ENCODE data around the gene ZNF385B. TPM values are rescaled to one million over a fixed set of nuclear protein-coding genes. Genes with fewer than 3 reads are reported as not detected.
"Not testable (repeated sequence)": the region's sequence is repeated elsewhere in the genome, so short reads cannot be mapped to it uniquely, and the experiment has no call there.

The ZNF385B gene
- total RNA-seq, 1 experiment from 2014 or later, result 1.3 TPM

DNA sequence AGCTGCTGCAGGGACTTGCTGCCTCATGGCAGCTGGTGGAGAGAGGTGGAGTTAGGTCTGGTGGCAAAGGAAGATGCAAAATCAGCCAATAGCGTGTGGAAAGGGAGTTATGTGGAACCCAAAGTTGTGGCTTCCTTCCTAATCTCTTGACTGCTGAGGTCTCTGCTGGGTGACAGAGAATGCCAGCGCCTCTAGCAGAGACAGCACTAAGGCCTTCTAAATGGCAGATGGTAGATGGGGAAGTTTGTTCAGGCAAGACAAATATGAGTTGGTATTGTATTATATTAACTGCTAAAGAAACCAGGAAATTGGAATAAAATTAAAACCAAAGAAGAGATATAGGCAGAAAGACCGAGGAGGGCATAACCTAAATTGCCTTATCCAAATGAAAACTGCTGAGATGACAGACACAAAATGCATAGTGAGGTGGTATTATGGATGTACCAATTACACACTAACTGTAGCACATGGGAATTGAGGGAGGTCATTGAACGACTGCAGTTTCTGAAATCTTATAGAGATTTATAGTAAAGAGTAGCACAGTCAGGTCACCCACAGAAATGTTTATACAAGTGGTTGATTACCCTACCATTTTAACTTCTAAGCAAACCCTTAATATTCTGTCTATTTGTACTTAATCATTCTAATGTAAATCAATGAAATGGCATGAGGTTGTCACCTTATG, 350.2 kb downstream of the ZNF385B start:
- DNase-seq (ENCODE audit: low spot score), result no peak

DNA sequence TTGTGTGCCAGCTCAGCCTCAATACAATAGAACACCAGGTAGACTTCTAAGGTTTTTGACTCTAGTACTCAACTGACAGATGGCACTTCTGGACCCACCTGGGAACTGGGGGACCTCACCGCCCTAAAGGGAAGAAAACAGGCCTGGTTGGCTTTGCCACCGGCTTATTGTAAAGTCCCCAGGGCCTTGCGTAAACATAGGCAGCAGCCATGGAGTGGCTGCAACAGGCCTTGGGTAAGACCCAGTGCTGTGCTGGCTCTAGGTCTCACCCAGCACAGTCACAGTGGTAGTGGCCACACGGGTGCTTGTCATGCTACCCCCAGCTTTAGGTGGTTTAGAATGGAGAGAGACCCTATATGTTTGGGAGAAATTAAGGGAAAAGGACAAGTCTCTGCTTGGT, 366.1 kb downstream of the ZNF385B start:
- no peak for DNase-seq (ENCODE audit: low spot score)

DNA sequence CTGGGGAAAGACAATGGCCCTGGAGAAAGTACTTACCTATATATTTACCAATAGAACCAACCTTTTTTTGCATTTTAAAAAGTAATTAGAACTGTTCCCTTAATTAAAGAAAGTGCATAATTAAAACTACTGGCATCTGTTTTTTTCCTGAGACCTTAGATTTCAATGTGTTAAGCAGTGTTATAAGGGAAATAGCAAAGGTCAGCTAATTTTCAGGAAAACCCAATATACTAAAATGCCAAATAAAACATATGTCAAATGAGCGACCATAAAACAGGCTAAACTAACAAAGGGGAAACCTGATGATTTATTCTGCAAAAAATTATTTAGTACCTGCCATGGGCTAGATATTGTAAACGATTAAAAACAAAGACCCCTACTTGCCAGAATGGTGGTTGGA, 372.8 kb downstream of the ZNF385B start:
- no peak for DNase-seq (ENCODE audit: low spot score)

DNA sequence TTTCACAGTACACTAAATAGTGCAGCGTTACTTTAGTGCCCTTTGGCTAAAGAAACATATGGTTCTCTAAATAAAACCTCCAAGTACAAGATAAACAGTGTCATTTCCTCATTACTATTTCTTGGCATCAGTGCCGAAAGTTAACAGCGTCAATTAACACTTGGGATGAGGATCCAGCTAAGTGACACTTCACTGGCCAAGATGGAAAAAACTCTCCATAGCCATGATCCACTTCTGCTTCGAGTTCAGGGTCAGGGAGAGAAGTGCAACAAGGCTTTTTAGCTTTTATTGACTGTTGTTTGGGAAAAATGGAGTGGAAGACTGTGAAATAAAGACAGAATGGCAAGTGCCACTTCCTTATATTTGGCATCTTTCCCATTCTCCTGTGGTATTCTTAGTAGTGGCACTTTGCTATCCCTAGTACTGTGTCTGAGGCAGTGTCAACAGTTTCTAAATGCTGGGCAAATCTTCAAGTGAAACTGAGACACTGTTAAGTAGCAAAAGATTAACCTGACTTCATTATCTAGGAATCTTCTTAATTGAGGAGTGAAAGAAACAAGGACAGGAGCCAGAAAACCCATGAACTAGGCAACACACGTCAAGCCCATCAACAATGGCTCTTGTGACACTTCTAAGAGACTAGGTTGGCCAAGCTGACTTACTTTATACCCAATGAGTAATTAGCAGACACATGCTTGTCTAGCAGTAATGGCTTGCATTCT, 374.2 kb downstream of the ZNF385B start:
- no peak for DNase-seq (ENCODE audit: low spot score)

DNA sequence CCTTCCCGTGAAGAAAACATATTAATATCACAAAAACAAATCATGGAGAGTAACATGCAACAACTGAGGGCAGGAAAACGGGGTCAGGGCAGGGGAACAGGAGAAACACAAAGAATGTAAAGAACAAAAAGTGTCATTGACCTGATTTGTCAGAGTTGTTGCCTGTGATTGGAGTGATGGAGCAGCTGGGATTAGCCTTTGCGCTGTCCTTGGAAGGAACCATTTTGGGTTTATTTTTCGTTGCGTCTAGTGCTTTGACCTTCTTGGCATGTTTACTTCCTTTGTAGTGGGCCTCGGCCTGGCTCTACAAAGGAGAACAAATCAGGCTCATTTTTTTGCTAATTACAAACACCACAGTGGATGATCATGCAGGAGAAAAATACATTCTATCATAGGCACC, 378.3 kb downstream of the ZNF385B start:
- DNase-seq (ENCODE audit: low spot score), result no peak

DNA sequence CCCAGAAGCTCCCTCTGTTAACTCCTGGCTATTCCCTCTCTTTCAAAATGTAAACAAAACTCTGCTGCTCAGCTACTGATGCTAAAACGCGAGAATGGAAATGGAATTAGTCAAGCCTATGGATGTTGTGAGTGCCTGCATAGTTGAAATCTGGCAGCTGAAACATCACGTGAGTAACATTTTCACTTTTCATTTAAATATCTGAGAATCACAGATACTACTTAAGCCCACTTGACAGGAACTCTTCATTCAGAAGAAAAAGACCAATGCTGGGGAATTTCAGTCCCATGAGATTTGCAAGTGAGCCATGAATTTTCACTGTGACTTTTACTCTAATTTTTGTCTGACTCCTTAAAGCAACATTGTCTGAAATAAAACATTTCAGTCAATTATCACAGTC, 381.5 kb downstream of the ZNF385B start:
- DNase-seq (ENCODE audit: low spot score), result no peak

DNA sequence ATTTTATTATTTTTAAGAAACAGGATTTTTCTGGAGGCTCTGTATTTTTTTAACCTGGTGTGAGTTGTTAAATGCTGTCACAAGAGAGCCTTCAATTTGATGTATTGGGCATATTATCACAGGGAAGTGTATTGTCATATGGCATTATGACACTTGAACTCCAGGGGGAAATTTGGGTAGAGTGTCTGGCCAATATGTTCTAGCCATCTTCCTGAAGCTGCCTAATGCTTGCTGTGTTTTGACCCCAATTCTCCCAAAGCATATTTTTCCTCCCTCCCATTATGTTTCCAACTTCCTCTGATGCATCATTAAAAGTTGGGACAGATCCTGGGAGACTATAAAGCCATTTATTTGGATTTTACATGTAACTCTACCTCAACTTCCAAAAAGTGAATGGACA, 382.6 kb downstream of the ZNF385B start:
- DNase-seq (ENCODE audit: low spot score), result no peak

DNA sequence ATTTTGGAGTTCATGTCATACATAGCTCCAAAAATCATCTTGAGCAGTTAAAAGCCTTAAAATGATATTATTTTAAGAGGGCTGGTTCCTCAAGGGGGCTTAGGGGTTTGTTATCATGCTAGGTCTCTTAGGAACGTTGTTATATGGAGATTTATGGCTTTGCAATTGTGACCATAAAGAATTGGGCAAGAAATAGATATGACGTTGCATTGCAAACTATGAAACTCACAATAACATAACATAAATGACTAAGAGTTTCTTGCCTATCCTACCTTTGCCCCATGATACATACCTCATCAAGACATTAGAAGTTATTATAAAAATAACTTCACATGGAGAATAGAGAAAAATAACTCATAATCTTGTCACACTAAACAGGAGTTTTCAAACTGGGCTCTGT, 390.4 kb downstream of the ZNF385B start:
- DNase-seq (ENCODE audit: low spot score), result no peak

DNA sequence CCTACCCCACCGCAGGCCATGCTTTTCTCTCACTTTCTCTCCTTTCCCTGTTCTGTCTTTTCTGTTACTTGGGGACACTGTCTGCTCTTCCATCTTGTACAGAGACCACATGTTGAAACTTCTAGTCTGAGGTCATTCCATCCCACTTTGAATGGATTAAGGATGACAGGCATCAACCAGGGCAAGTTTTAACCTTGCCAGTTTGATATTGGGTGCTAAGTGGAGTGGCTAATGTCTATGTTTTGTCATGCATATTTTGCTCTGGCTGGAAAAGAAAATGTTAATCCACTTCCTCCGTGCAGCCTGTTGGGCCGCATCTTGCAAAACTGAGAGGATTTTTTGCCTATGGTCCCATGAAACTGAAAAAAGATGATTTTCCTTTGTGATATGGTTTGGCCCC, 391.3 kb downstream of the ZNF385B start:
- no peak for DNase-seq (ENCODE audit: low spot score)

DNA sequence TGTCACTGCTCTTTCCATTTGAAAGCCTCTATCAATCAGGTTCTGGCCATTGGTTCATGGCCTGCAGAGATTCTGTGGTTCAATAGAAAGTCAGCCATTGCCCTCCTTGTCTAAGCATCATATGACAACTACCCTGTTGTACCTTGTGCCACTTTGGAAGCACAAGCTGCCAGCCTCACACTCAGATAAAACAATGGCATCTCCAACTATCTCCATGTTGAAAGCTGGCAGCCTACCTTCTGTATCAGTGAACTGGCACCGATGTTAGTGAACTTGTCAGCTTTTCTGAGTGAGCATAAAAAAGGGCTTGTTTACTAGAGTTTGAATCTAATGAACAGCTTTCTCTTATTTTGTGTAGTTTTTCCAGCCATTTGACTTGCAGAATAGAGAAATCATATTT, 393.5 kb downstream of the ZNF385B start:
- no peak for DNase-seq (ENCODE audit: low spot score)

DNA sequence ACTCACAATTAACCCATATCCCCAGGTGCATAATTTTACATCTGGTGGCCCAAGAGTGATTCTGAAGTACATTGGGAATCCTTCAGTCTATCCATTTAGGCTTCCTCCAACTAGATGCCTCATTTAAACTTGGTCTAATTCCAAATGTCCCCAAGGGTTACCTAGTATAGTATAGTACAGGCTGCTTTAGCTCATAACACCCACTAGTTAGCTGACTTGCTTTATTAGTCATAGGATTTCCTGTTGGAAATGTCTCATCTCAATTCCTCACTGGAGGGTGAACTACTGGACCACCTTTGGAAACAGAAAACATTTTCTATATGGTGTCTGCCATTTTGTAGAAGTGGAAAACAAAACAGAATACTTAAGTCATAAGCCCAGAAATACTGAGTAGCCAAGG, 394.3 kb downstream of the ZNF385B start:
- no peak for DNase-seq (ENCODE audit: low spot score)

DNA sequence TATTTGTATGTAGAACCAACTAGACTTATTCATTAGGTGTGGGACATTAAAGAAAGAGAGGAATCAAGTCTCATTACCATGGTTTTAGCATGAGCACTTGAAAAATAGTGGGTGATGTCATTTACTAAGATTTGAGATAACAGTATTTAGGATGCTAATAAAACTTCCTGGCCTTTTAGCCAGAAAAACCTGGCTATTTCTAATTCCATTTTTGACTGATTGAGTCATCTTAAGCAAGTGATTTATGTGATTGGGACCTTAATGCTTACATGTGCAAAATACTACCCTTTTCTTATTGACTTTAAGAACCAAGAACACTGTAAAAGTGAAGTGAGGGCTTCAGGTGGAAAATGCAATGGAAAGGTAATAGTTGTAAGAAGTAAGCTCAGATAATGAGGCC, 400.0 kb downstream of the ZNF385B start:
- DNase-seq (ENCODE audit: low spot score), result no peak

DNA sequence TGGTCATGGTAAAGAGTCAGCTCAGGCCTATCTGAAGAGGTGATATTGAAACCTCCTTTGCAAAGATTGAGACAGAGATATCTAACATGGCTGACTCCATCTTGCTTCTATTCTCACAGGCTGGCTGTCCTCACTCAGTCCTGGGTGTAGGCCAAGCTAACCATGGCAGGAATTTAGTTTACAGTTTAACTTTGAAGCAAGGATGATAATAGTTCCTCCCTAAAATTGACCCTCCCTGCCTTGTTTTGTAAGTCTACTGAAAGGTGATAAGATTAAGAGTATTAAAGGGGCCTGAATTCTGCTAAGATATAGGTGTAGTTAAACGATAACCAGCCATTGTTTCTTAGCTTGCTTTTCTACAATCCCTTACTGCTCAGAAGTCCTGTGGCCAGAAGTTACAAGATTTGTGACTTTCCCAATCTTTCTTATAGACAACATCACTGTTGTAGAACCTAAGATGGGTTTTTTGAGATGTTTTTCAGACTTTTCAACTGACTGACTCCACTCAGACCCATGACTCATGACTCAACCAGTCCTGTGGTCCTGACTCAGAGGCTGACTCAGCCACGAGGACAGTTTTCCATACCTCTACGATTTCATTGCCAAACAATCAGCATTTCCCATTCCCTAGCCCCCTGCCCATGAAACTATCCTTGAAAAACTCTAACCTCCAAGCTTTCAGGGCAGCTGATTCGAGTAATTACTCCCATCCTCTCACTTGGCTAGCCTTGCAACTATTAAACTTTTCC, 401.1 kb downstream of the ZNF385B start:
- DNase-seq (ENCODE audit: low spot score), result peak; percentile 54

DNA sequence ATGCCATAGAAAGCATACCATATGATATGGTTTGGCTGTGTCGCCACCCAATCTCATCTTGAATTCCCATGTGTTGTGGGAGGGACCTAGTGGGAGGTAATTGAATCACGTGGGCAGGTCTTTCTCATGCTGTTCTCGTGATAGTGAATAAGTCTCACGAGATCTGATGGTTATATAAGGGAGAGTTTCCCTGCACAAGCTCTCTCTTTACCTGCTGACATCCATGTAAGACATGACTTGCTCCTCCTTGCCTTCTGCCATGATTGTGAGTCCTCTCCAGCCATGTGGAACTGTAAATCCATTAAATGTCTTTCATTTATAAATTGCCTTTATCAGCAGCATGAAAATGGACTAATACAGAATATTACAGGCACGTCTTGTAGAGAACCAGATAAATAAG, 403.3 kb downstream of the ZNF385B start:
- not testable (repeated sequence) for DNase-seq (ENCODE audit: low spot score)

DNA sequence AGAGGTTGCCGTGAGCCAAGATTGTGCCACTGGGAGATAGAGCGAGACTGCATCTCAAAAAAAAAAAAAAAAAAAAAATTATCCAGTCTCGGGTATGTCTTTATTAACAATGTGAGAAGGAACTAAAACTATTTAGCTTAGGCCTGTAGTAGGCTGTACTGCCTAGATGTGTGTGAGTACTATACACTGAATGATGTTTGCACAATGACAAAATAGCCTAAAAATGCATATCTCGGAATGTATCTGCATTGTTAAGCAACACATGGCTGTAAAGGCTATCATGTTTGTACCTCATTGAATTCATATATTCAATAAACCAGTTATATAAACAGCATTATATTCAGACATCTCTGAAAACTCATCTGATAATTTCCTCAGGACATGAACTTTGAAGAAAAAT, 405.6 kb downstream of the ZNF385B start:
- no peak for DNase-seq (ENCODE audit: low spot score)

DNA sequence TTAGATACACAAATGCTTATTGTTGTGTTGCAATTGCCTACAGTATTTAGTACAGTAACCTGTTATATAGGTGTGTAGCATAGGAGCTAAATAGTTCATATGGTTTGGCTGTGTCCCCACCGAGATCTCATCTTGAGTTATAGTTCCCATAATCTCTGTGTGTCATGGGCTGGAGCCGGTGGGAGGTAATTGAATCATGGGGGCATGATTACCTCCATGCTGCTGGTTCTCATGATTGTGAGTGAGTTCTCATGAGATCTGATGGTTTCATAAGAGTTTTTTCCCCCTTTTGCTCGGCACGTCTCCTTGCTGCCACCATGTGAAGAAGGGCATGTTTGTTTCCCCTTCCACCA, 406.3 kb downstream of the ZNF385B start:
- DNase-seq (ENCODE audit: low spot score), result no peak

DNA sequence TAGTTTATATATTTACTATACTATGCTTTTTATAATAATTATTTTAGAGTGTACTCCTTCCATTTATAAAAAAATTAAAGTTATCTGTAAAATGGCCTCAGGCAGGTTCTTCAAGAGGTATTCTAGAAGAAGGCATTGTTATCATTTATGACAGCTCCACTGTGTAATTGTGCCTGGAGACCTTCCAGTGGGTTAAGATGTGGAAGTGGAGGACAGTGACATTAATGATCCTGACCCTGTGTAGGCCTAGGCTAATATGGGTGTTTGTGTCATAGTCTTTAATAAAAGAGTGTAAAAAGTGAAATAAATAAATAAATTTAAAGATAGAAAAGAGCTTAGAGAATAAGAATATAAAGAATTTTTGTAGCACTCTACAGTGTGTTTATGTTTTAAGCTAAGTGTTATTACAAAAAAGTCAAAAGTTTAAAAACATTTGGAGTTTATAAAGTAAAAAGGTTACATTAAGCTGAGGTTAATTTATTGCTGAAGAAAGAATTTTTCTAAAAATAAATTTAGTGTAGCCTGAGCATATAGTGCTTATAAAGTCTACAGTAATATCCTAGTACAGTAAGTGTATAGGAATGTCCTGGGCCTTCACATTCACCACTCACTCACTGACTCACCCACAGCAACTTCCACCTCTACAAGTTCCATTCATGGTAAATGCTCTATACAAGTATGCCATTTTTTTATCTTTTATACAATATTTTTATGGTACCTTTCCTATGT, 406.8 kb downstream of the ZNF385B start:
- DNase-seq (ENCODE audit: low spot score), result peak; percentile 31

DNA sequence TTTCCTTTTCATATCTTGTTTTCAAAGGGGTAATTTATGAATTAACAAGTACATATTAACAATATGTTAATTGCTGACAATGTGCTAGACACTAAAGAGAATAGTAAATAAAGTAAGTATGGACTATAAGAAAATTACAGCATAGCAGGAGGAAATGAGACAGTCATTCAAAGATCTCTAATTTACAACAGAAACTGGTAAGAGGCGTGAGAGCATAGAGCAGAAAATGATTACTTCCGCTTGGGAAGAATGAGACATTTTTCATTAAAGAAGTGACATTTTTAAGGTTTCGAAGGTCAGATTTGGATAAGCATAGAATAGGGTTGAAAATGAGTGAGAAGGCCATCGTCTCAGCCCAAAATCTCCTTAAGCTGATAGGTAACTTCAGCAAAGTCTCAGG, 412.4 kb downstream of the ZNF385B start:
- no peak for DNase-seq (ENCODE audit: low spot score)

DNA sequence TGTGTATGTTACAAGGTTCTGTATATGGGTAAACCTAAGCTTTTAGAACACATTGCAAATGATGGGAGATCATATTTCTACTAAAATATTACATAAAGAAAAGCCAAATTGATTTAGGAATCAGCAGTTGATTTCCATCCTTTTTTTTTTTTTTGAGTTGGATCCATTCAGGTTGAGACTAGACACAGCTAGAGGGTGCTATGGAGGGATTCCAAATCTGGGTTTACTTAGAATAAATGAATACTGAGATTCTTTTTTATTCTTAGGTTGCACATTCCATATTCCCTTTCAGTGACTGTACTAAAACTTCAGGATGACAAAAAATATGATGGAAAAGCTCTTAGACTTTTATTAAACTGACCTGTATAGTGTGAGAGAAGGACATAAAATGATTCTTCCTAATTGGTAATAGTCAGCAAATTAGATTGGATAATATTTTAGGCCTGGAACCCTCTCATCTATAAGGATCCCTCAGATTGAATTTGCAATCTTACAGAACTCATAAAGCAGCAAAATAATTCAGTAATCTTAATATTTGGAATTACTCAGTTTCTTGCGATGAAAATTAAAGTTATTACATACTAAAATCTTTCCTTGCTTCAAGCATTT, 413.5 kb downstream of the ZNF385B start:
- DNase-seq (ENCODE audit: low spot score), result no peak

DNA sequence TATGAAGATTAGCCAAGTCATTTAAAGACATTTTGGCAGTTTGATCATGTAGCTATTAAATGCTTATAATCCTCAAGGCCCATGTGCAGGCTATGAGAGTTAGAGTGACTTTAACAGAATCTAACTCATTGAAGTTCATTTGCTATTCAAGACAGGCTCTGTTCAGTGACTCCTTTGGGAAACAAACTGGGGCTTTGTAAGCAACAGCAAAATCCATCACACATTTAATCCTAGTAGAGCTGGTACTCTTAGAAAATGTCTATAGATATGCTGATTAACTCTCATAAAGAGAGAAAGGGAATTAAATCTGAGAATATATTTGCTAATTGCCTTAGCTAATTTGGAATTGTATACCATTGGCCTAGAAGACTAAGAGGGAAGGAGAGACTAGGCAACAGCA, 414.0 kb downstream of the ZNF385B start:
- no peak for DNase-seq (ENCODE audit: low spot score)

DNA sequence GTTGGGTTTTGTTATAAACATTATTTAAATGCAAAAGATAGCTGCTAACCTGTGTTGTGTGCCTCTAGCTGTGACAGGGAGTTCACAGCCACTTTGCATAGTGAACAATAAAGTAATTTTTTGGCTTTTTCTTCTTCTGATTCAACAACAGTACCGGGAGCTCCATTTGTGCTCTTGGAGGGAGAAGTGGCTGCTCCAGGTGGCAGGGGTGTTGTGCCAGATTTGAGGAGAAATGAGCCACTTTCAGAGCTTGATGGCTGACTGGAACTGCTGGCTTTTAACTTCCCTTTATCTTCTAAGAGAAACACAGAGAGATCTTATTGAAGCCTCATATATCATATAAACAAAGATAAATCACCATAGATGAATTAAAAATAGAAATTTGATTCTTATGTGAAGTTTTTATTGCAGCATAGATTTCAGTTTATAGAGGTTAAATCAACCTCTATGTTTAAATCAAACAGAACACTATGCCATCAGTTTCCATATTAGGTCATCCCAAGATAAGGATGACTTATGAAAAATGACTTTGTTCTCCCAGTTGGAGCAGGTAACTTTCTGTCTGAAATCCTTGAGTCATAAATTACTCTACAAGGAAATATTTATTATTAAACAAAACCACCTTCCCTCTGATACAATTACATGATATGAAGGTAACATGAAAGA, 414.8 kb downstream of the ZNF385B start:
- no peak for DNase-seq (ENCODE audit: low spot score)

Measured in H4 (cell line).